GM19240 (cell line): ENCODE measurements around the gene C10orf71.

Source experiments
- DNase-seq: peaks from one replicate; pipeline ENCODE4 v3.0.0; 2011; ENCODE audit warnings: low spot score; ENCODE audit not compliant: insufficient read length

The C10orf71 gene

GRCh38 chr10:49273626-49274025, 25.3 kb upstream of the C10orf71 start:
- no peak for DNase-seq

GRCh38 chr10:49274886-49275285, 24.1 kb upstream of the C10orf71 start:
- DNase-seq: no peak

- DNase-seq: no peak
These were observed 23.1 kb upstream of the C10orf71 start for GRCh38 chr10:49275896-49276295.

- no peak for DNase-seq
These were observed 22.4 kb upstream of the C10orf71 start for GRCh38 chr10:49276596-49276995.

GRCh38 chr10:49277973-49278372, 21.0 kb upstream of the C10orf71 start:
- no peak for DNase-seq

- DNase-seq: no peak
These were observed 20.4 kb upstream of the C10orf71 start for GRCh38 chr10:49278497-49278981.

GRCh38 chr10:49279015-49279880, 19.7 kb upstream of the C10orf71 start:
- no peak for DNase-seq

- no peak for DNase-seq
These were observed 19.0 kb upstream of the C10orf71 start for GRCh38 chr10:49280001-49280408.

GRCh38 chr10:49281461-49281860, 17.5 kb upstream of the C10orf71 start:
- no peak for DNase-seq

- DNase-seq: no peak
These were observed 16.7 kb upstream of the C10orf71 start for GRCh38 chr10:49282306-49282705.

- no peak for DNase-seq
These were observed 16.1 kb upstream of the C10orf71 start for GRCh38 chr10:49282879-49283341.

- no peak for DNase-seq
These were observed 15.5 kb upstream of the C10orf71 start for GRCh38 chr10:49283491-49283890.

- DNase-seq: no peak
These were observed 14.6 kb upstream of the C10orf71 start for GRCh38 chr10:49284356-49284755.

GRCh38 chr10:49285232-49285631, 13.7 kb upstream of the C10orf71 start:
- DNase-seq: no peak

GRCh38 chr10:49286686-49287085, 12.3 kb upstream of the C10orf71 start:
- DNase-seq: no peak

- no peak for DNase-seq
These were observed 11.2 kb upstream of the C10orf71 start for GRCh38 chr10:49287689-49288340.

- DNase-seq: no peak
These were observed 10.5 kb upstream of the C10orf71 start for GRCh38 chr10:49288341-49289065.

- DNase-seq: no peak
These were observed 9.5 kb upstream of the C10orf71 start for GRCh38 chr10:49289480-49289879.

GRCh38 chr10:49290131-49290530, 8.8 kb upstream of the C10orf71 start:
- no peak for DNase-seq

- no peak for DNase-seq
These were observed 8.4 kb upstream of the C10orf71 start for GRCh38 chr10:49290607-49291006.

GRCh38 chr10:49292565-49293207, 6.3 kb upstream of the C10orf71 start:
- DNase-seq: no peak
